HG02973 (cell line): ENCODE data around the gene PRDX1.
A peak's percentile ranks its signal among the peaks of the same experiment; 100 is the strongest.

ENCODE experiments used
- ATAC-seq: cut with Tn5 transposase; IDR thresholded peaks from one replicate; pipeline ENCODE4 v1.9.1; 2021; ENCODE audit warnings: moderate library complexity; ENCODE audit not compliant: unreplicated experiment

Gene PRDX1

GRCh38 chr1:45521413-45522323 is at the start of gene PRDX1:
Gene PRDX1, minus strand, starts transcription at chr1:45521884. Its CDS starts 2,841 bp downstream, at chr1:45519043.
- ATAC-seq: peak; percentile 77

DNA sequence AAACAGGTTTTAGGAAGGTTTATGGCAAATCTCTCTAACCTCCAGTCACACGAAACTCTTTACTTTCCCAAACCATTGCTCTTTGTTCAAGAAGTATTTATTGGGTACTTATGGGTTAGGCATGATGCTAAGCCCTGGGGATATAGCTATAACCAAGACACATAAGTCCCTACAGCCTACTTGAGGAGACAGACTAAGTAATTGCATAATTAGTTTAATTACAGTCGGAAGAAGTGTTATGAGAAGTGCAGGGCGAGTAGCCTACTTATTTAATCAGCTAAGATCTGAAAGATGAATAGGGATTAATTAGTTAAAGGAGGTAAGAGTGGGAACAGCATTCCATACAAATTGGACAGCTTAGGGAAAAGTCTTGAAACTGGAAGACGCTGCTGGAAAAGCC is 48.9 kb upstream of the PRDX1 start:
- ATAC-seq: no peak

GRCh38 chr1:45569962-45570581 is 48.4 kb upstream of the PRDX1 start:
- no peak for ATAC-seq

DNA sequence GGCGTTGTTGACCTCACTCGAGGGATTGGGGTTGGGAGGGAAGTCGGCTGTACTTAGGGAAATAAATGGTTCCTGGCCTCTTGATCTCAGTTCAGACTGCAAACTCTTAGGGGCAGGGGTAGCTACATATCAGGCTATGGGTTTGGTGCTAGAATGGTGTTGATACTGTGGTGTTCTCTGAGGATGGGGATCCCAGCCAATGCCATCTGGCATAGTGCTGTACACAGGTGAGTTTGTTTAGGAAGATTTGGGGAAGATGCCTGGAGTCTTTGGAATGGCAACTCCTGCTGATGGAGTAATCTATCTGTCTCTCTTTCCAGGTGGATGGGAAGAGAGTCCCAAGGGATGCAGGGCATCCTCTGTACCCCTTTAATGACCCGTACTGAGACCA is 47.9 kb upstream of the PRDX1 start:
- ATAC-seq: no peak

GRCh38 chr1:45568421-45568820 is 46.7 kb upstream of the PRDX1 start:
- ATAC-seq: no peak

- ATAC-seq: no peak
These were observed 46.2 kb upstream of the PRDX1 start for GRCh38 chr1:45567911-45568310.

DNA sequence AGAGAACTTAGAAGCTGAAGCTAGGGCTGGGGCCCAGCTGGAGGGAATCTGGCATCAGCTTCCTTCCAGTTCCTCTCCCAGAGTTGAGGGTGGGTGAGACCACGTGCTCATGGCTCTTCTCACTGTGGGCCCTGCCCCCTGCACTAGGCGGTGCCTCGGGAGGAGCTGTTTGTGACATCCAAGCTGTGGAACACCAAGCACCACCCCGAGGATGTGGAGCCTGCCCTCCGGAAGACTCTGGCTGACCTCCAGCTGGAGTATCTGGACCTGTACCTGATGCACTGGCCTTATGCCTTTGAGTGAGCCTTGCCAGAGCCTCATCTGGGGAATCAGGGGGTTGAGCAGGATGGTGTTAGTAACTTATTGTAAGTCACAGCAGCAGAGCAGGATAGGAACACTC is 45.0 kb upstream of the PRDX1 start:
- ATAC-seq: no peak

DNA sequence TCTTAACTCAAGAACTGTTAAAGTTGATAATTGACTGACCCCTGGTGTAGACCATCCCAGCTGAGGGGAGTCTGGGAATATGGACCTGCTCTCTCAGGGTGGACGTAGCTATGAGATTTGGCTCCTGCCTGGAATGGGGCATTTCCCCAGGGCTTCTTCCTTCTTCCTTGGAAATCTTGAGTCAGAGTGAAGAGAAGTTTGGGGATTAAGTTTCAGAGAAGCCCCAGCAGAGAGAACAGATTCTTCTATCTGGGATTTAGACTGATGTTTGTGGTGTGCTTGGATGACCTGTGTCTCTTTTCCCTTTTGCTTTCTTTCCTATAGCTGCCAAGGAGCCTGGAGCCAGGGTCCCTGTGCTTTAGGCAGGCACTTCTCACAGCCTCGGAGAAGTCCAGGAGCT is 42.2 kb upstream of the PRDX1 start:
- no peak for ATAC-seq

- ATAC-seq: no peak
These were observed 35.8 kb upstream of the PRDX1 start for GRCh38 chr1:45557422-45557944.

DNA sequence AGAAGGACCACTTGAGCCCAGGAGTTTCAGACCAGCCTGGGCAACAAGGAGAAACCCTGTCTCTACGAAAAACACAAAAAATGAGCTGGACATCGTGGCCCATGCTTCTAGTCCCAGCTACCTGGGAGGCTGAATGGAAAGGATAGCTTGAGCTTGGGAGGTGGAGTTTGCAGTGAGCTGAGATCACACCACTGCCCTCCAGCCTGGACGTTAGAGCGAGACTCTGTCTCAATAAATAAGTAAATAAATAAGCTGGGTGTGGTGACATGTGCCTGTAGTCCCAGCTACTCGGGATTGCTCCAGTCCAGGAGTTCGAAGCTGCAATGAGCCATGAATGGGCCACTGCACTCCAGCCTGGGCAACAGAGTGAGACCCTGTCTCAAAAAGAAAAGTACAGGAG is 32.5 kb upstream of the PRDX1 start:
- ATAC-seq: no peak

DNA sequence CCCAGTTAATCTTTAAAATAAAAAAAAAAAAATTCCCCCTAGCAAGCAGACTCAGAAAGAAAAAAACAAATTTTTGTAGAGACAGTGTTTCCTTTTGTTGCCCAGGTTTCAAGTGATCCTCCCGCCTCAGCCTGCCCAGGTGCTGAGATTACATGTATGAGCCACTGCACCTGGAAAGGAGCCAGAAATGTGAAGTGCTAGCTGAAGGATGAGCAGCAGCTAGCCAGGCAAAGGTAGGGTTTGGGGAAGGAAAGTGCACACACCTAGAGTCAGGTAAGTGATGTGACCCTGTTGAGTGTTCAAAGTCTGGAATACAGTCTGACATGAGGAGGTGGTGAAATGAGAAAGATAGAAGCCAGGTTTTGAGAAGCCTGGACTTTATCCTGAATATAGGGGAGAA is 30.6 kb upstream of the PRDX1 start:
- ATAC-seq: no peak

- ATAC-seq: no peak
These were observed 30.0 kb upstream of the PRDX1 start for GRCh38 chr1:45551684-45552083.

- ATAC-seq: peak; percentile 79
These were observed 29.0 kb upstream of the PRDX1 start, which contains the start of gene AKR1A1 for GRCh38 chr1:45550401-45551351. Gene AKR1A1, plus strand, starts transcription at chr1:45550826. Its CDS starts 10,969 bp downstream, at chr1:45561795.

GRCh38 chr1:45545553-45546310 is 24.0 kb upstream of the PRDX1 start:
- ATAC-seq: no peak

GRCh38 chr1:45545019-45545493 is 23.4 kb upstream of the PRDX1 start:
- peak; percentile 68 for ATAC-seq

DNA sequence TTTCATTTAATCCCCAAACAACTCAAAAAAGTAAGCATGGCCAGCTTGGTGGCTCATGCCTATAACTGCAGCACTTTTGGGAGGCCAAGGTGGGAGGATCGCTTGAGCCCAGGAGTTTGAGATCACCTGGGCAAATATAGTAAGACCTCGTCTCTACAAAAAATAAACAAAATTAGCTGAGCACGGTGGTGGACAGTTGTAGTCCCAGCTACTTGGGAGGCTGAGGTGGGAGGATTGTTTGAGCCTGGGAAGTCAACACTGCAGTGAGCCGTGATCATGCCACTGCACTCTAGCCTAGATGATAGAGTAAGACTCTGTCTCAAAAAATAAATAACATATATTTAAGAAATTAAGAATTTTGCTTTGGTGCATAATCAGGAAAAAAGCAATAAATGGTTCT is 22.8 kb upstream of the PRDX1 start:
- no peak for ATAC-seq

- peak; percentile 35 for ATAC-seq
These were observed 22.1 kb upstream of the PRDX1 start for GRCh38 chr1:45543581-45544417.

DNA sequence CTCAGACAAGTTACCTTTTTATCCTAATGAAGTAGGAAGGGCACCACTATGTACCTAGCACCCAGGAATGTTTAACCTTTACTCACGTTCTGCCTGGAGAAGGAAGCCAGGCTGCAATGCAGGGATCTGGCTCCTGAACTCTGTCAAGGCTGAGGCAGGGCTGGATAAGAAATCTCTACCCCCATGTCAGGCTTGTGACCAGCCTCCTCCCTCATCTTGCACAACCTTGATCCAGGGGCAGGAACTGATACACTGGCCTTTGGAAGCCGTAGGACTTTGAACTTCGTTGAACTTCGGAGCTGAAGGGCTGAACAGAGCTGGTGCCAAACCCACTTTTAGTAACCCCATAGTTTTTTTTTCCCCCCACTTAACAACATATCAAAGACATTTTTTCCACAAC is 20.9 kb upstream of the PRDX1 start:
- no peak for ATAC-seq

DNA sequence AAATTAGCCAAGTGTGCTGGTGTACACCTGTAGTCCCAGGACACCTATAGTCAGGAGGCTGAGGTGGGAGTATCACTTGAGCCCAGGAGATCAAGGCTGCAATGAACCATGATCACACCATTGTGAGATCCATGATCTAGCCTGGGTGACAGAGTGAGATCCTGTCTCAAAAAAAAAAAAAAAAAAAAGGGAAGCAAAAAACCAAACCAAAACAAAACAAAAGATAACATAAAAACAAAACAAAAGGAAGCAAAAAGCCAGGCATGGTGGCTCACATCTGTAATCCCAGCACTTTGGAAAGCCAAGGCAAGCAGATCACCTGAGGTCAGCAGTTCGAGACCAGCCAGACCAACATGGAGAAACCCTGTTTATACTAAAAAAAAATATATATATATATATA is 19.5 kb upstream of the PRDX1 start:
- no peak for ATAC-seq
